Neural progenitor cell (in vitro differentiated cells): ENCODE data around the gene FXYD7.

Source experiments
- EZH2 ChIP-seq: fragments of 200-600 bp; sonication (generic); IDR thresholded peaks from 2 replicates; pipeline ENCODE4 v1.6.1; 2017; ENCODE audit warnings: antibody characterized with exemption, mild to moderate bottlenecking, moderate library complexity
- TF ChIP-seq, protein P1 (sequence below): fragments of 200-600 bp; sonication (generic); IDR thresholded peaks from 2 replicates; pipeline ENCODE4 v1.5.1; 2017; ENCODE audit warnings: antibody characterized with exemption, mild to moderate bottlenecking

DNA sequence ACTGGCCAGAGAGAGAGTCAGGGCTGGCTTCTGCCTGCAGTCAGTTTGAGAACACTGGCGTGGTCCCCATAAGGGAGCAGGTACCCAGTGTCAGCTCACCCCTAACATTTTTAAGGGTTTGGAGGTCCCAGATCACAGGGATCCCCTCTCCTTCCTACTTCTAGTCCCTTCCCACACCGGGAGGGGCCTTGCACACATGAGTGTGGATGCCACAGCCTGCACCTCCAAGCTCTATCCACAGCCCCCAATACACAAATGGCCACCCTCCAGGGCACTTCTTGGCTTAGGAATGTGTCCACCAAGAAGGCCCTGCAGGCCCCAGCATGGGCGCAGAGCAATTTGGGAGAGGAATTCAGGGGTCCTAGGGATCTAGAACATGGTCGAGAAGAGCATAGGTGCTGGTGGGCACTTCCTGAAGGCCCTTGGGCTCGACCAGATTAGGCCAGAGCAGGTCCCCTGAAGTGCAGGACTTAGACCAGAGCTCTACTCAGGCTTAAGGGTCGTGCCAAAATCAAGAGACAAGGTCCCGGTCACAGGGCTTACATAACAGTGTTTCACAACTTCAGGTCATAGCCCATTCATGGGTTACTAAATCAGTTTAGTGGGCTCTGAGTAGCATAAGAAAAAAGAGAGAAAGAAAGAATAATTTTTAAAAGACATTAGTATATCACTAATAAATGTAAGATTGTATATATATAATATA is 27.5 kb downstream of the FXYD7 start:
- TF ChIP-seq EZH2 = no peak
- TF ChIP-seq, protein P1, sequence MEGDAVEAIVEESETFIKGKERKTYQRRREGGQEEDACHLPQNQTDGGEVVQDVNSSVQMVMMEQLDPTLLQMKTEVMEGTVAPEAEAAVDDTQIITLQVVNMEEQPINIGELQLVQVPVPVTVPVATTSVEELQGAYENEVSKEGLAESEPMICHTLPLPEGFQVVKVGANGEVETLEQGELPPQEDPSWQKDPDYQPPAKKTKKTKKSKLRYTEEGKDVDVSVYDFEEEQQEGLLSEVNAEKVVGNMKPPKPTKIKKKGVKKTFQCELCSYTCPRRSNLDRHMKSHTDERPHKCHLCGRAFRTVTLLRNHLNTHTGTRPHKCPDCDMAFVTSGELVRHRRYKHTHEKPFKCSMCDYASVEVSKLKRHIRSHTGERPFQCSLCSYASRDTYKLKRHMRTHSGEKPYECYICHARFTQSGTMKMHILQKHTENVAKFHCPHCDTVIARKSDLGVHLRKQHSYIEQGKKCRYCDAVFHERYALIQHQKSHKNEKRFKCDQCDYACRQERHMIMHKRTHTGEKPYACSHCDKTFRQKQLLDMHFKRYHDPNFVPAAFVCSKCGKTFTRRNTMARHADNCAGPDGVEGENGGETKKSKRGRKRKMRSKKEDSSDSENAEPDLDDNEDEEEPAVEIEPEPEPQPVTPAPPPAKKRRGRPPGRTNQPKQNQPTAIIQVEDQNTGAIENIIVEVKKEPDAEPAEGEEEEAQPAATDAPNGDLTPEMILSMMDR = no peak
